GM18520 (cell line): ENCODE data around the gene GJA9.
A peak's percentile ranks its signal among the peaks of the same experiment; 100 is the strongest.
"Not testable (repeated sequence)": the region's sequence is repeated elsewhere in the genome, so short reads cannot be mapped to it uniquely, and the experiment has no call there.

Experiments
- ATAC-seq: cut with Tn5 transposase; IDR thresholded peaks from one replicate; pipeline ENCODE4 v1.9.1; 2021; ENCODE audit not compliant: unreplicated experiment

GJA9 gene

DNA sequence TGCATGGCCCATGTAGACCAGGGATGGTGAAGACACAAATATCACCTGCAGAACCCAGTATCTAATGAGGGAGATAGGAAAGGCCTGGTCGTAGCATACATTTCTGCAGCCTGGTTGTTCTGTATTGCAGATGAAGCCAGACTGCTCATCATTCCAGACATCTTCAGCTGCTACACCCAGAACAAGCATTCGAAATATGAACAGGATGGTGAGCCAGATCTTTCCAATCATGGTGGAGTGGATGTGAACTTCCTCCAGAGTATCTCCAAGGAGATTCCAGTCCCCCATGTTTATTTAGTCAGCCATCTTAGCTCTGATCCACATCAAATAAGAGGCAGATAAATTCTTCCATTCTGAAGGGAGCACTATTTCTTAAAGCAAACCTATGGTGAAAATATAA lies 5.6 kb downstream of the GJA9 start:
- no peak for ATAC-seq

DNA sequence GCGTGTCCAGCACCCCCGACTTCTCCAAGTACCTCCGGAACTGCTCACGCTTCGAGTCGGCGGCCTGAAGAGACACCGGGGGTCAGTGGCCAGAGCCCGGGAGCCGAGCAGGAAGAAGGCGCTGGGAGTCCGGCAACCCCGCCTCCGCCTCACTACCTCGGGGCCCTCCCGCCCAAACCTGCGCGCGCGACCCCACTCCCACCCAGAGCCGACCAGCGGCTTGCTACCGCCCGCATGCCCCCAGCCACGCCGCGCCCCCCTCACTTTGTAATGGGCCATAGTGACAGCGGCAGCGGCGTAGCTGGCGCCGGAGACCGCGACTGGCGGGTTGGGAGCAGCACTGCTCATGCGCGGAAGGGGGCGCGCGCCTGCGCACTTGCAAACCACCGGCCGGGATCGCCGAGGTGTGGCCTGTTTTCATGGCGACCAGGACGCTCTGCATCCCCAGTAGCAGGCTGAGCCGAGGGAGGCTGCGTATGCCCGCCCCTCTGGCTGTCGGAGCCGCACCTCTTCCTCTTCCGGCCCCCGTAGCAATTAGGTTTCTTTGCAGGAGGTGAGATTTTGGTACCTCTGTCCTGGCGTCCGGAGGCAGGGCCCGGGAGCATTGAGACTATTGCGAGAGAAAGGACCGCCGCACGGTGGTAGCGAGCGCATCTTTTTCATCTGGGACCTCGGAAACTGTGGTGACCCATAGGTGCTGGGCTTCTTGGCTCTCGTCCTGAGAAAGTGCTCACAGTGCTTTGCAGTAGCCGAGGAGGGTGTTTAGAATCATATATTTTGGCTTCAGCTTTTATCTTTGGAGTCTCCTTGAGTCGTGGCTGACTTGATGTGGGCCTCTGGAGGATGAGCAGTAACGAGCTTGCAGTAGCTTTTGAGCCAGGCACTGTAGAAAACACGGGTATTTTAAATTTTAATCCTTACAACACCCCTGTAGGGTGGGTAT lies 8.1 kb downstream of the GJA9 start, which contains the start of gene MYCBP:
TSS of gene MYCBP (minus strand) at position 322 of the 943 bp plus-strand sequence. CDS start at position 279, 43 bp downstream.
- peak; percentile 92 for ATAC-seq

DNA sequence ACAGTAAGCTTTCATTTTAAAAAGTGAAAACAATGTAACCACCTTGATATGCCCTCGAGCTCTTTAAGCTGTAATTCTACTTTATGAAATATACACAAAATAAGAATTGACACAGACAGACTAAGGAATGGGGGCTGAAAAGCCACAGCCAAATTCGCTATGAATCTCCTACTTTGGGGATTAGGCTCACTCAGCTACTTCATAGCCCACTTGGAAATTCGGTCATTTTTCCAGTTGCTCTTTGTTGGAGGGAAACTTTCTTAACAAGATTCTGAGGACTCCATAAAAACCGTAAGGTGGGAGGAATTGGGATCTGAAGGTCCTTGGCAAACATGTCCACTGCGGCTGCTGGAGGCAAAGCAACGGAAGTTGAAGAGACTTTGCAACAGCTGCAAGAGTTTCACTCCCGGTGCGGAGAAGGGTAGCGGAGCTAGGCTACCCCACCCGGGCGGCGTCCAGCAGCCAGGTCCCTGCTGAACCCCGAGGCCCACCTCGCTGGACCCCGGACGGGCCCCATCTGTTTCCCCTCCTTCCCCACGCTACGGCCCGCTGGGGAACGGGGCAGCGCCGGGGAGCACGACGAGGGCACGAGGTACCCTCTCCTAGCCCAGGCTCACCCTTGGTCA lies 8.9 kb downstream of the GJA9 start:
- ATAC-seq: peak; percentile 5

DNA sequence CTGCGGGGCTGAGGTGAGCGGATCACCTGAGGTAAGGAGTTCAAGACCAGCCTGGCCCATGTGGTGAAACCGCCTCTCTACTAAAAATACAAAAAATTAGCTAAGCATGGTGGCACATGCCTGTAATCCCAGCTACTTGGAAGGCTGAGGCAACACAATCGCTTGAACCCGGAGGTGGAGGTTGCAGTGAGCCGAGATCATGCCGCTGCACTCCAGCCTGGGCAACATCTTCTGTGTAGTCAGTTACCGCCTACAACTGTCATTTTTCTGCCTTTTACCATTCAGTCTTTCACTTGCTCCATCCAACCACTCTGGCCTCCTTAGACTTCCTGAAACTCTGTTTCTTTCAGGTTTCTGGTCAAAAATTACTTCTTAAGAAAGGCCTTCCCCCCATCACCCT lies 10.4 kb downstream of the GJA9 start:
- no peak for ATAC-seq

DNA sequence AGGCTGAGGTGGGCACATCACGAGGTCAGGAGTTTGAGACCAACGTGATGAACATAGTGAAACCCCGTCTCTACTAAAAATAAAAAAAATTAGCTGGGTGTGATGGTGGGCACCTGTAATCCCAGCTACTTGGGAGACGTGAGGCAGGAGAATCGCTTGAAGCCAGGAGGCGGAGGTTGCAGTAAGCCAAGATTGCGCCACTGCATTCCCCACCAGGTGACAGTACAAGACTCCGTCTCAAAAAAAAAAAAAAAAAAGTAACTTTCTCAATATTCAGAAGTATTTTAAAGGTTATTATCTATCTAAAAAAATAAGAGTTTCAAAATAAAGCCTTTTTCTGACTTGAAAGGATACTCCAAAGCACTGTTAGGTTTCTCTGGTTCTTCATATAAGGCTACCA lies 14.2 kb downstream of the GJA9 start:
- no peak for ATAC-seq

DNA sequence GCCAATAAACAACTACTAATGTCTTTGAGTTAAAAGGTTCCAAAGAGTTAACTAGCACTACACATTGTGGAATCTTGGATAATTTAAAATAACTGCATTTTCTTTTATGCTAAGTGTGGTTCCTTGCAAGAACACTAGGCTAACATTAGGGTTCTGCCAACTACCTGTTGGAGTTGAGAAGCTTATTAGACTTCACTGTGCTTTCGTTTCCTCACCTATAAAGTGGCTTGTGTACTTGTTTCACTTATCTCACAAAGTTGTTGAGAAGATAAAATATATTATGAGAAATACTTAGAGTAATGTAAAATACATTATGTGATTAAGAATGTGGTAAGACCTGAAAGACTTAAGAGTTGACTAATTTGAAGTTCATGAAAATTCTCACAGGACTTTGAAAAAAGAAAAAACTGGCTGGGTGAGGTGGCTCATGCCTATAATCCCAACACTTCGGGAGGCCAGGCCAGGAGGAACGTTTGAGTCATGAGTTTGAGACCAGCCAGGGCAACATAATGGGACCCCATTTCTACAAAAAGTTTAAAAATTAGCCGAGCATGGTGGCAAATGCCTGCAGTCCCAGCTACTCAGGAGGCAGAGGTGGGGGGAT lies 16.2 kb downstream of the GJA9 start:
- no peak for ATAC-seq

DNA sequence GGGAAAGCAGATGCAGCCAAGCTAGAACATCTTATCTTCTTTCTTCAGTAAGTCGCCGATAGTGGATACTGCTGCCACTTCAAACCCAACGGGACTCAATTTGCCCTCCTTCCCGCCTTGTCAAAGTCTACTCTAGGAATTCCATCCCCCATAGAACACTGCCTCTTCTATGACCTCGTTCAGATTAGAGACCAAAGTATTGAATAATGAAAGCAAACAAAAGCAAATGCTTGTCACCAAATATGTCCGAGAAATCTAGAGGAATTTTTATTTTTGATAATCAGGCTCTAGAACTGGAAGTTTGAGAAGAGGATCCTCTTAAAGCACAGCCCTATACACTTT lies 21.0 kb downstream of the GJA9 start:
- no peak for ATAC-seq

DNA sequence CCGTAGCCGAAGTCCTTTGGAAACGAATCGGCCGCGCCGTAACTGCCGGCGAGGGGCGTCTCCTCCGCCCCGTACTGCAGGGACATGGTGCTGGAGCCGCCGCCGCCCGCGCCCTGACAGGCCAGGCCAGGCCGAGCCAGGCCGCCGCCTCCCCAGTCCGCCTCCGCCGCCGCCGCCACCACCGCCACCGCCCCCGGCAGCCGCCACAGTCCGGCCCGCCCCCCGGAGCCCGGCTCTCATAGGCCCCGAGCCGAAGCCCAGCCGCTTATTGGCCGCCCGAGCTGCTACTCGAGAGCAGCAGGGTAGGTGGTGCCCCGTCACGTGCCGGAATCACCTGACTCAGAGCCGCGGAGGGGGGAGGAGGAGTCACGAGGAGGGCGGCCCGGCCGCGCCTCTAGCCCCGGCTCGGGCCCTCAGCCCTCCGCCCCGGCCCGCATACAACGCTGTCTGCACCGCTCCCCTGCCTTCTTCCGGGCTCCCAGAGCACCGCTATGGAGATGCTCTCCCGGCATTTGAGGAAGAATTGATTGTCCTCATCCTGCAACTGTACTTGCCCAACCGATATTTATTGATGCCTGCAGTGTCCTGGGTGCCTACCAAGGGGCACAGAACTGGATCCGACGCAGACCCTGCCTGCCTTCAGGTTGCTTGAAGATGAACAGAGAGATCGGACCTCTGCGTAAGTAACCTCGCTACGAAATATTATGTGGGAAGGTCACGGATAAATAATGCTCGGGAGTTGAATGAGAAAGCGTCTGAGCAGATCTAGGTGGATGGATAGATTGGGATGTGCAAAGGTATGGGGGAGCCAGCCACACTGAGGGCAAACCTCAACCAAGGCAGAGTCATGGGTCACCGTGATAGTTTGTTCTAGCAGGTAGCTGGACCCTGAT lies 21.6 kb downstream of the GJA9 start, which contains the start of gene RRAGC:
TSS of gene RRAGC (minus strand) at position 212 of the 893 bp plus-strand sequence. CDS start at position 86, 126 bp downstream.
- ATAC-seq: peak; percentile 80

DNA sequence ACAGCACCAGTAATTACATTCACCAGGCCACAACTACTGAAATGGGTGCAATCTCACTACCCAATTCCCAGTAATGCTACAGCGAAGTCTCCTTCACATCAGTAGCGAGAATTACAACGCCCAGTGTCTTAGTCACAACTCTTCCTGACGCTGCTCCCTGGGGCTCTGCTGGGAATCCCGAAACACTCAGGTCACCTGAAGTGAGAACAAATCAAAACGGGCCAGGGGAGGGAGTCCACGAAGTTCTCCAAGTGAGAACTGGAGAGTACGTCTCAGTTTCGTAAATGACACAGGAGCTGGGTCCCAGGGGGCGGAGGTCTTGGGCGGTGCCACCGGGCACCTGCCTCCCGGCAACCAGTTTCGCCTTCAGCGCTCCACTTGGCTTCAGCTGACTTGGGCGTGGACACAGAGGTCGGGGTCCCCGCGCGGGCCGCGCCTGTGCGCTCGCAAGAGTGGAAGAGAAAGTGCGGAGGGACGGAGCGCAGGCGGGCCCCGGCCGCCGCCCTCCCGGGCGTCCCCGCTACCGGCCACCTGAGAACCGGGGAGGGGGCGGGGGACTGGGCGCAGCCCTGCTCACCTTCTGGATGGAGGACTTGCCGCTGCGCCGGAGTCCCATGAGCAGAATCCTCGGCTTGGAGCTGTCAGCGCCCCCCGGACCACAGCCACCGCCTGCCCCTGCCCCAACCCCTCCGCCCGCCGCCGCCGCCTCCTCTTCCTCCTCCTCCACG lies 22.4 kb downstream of the GJA9 start:
- ATAC-seq: peak; percentile 26

DNA sequence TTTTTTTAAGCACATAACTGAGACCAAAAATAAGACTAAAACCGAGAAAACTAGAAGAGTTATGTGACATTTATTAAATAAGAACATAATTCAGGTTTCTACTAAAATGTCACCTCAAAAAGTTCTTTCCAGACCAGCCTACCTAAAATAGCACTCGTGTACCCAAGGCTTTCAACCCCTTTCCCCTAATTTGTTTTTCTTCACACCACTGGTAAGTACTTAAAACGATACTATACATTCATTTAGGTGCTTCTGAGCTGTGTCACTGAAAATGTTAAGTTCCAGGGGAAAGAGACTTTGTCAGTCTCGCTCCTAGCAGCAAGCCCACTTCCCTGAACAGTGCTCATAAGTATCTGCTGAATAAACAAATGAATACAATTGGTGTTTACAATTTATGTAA lies 28.6 kb downstream of the GJA9 start:
- peak; percentile 55 for ATAC-seq

DNA sequence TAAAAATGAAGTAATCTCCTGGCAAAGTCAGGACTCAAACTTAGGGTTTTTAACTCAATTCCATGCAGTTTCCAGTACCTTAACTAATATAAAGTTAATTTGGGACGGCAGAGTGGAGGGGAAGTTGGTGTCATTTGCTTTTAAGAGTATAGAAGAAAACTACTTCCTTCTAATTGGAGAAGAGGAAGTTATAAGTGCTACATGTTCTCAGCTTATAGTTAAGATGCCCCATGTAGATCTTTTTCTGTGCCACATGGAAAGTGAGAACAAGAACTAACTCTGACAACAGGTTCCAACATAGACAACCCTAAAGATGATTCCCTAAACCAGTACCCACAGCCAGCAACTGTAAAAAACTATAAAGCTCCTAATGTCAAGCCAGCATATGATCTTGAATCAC lies 33.3 kb downstream of the GJA9 start:
- no peak for ATAC-seq

DNA sequence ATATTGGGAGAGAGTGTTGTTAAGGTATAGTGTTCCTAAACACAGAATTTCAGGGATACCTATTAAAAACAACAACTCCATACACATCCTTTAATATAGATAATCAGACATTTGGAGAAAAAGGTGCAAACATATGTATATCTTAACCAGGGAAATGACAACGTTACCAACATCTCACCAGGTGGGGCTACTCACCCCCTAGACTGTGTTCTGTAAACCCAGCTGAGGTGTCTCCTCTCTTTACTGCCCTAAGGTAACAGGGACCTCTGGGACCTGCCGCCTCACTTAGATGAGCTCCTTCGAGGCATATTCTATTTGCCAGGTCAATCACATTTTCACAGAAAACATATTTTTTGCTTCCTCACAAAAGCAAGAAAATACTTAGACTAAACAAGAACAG lies 35.2 kb downstream of the GJA9 start:
- ATAC-seq: no peak

DNA sequence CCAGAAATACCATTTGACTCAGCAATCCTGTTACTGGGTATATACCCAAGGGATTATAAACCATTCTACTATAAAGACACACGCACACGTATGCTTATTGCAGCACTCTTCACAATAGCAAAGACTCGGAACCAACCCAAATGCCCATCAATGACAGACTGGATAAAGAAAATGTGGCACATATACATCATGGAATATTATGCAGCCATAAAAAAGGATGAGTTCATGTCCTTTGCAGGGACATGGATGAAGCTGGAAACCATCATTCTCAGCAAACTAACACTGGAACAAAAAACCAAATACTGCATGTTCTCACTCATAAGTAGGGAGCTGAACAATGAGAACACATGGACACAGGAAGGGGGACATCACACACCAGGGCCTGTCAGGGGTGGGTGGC lies 36.3 kb downstream of the GJA9 start:
- ATAC-seq: not testable (repeated sequence)

DNA sequence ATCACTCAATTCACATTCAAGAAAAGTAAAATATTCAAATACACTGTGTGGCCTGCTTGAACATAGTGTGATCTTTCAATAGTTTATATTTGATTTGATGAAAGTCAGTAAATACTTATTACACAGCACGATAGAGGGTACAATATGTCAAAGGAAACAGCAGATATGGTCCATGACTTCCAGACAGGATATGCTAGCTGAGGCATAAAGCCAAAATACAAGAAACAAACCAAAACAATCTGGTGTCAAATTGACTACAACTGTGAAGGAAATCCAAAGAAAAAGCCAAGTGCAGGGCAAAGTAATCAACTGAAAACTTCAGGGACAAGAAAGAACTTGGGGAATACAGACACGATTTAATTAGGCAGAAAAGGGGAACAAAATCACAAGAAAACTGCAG lies 41.1 kb downstream of the GJA9 start:
- no peak for ATAC-seq

DNA sequence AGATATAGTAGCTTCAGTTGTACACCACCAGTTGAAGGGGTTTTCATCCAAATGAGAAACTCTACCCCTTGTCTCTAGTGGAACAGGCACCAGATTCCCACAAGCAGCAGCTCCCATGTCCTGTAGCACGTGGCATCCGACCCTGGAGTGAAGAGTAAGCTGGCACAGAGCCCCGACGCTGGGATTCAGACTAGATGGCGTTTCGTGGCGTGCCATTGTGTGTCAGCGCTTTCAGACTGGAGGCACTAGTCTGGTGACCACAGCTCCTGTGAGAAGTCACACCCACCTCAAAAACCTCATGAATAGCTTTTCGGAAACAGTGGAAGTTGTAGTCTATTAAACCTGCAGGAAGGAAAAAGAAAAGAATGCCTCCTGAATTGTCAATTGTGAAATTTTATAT lies 42.0 kb downstream of the GJA9 start:
- no peak for ATAC-seq

DNA sequence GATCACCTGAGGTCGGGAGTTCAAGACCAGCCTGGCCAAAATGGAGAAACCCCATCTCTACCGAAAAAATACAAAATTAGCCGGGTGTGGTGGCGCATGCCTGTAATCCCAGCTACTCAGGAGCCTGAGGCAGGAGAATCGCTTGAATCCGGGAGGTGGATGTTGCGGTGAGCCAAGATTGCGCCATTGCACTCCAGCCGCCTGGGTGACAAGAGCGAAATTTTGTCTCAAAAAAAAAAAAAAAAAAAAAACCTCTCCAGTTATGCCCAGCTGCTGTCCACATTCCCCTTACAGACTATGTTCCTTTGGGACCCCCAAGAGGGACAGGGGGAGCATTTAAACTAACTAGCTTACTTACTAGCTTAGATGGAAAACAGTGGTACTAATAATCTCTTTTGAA lies 45.1 kb downstream of the GJA9 start:
- ATAC-seq: not testable (repeated sequence)

DNA sequence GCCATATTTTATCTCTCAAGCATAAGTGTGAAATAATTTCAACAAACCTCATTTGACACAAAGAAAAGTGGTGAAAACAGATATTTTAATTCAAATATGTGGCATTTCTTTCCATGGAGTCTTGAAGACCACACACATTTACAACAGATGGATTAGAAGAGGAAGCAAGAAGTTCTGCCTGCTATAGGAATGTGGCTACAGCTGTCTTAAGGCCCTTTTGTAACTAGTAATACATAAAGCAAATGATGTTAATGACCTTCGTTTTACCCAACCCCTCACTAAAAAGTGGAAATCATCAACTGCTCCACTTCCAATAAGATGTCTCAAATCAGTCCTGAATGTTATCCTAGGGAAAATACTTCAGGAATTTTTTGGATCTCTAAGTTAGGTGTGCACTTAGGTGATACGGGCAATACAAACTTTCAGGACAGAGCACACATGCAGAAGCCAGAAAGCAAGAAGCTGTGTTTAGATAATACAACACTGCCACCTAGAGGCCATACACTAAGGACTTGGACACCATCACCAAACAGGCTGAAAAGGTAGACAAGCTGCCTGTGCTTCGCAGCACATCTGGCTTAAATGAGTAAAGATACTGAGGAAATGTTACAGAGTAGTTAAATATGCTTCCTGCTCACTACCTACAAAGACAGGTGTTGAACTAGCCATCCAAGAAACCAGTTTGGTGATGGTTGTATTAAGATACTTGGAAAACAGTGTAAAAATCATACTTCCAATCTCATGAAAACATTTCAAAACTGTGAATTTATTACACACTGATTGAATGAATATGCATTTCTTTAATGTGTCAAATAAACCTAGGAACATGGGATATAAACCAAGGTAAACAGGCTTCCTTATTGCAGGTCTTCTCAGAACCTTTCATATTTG lies 46.2 kb downstream of the GJA9 start:
- no peak for ATAC-seq

DNA sequence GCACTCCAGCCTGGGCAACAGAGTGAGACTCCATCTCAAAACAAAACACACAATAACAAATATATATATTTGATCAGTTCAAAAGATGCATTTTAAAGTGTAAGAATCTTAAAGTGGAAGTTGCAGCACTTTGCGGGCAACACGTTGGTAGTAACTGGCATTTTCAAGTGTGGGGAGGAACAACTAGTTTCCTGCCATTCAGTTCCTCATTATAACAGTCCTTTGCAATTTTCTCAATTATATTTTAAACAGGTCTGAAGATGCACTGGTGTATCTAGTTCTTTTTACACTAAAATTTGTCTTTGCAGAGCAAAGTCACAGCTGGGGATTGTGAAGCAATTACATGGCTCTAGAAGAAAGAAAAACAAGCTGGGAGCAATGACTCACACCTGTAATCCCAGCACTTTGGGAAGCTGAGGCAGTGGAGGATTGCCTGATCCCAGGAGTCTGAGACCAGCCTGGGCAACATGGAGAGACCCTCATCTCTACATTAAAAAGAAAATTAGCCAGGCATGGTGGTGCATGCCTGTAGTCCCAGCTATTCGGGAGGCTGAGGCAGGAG lies 47.1 kb downstream of the GJA9 start:
- no peak for ATAC-seq

DNA sequence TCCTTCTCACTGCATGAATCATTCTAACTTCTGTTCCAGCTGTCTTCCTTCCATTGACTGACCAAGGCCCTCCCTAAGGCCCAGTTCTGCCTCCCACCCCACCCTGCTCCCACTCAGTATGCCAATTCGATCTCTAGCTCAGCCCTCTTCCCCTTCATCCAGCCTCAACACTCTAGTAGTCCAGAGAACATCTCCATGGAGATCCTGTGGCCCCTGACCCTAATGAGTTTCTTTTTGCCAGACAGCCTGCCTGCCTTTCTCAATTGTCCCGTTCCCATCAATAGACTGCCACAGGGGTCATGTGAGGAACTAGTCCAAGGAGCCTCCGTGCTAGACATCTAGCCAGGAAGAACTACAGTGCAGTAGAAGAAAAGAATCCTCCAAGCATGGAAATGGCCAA lies 48.2 kb downstream of the GJA9 start:
- ATAC-seq: no peak
